Immature natural killer cell (primary cell): ENCODE results near the gene VAMP4. TPM values are rescaled to one million over a fixed set of nuclear protein-coding genes. Genes with fewer than 3 reads are reported as not detected.
"Not testable (repeated sequence)": the region's sequence is repeated elsewhere in the genome, so short reads cannot be mapped to it uniquely, and the experiment has no call there.

Experiments
- DNase-seq, 3 donors: peaks; one replicate each; pipeline ENCODE4 v3.0.0; 2022; ENCODE audit warnings: mixed read lengths in 1 of 3
- H3K27ac Mint-ChIP-seq, 6 donors: one replicate each; pipeline ENCODE4 v1.8.0; 2020; ENCODE audit warnings: mixed read lengths in 6 of 6, mild to moderate bottlenecking in 5 of 6, inconsistent platforms in 4 of 6, moderate library complexity in 3 of 6
- H3K27me3 Mint-ChIP-seq, 3 donors: one replicate each; pipeline ENCODE4 v1.8.0; 2020 to 2021; ENCODE audit warnings: low read depth in 3 of 3, mild to moderate bottlenecking in 3 of 3, mixed read lengths in 3 of 3, moderate library complexity in 3 of 3, inconsistent platforms in 1 of 3
- H3K36me3 Mint-ChIP-seq, 3 donors: one replicate each; pipeline ENCODE4 v1.8.0; 2020; ENCODE audit warnings: mixed read lengths in 3 of 3, inconsistent platforms in 2 of 3, mild to moderate bottlenecking in 2 of 3
- H3K4me1 Mint-ChIP-seq, 2 donors: one replicate each; pipeline ENCODE4 v1.8.0; 2020; ENCODE audit warnings: inconsistent platforms in 2 of 2, mild to moderate bottlenecking in 2 of 2, mixed read lengths in 2 of 2, moderate library complexity in 1 of 2
- H3K4me3 Mint-ChIP-seq, 5 donors: one replicate each; pipeline ENCODE4 v1.8.0; 2020; ENCODE audit warnings: mild to moderate bottlenecking in 5 of 5, mixed read lengths in 5 of 5, inconsistent platforms in 3 of 5, moderate library complexity in 3 of 5
- H3K9me3 Mint-ChIP-seq, 6 donors: one replicate each; pipeline ENCODE4 v1.8.0; 2020; ENCODE audit warnings: mild to moderate bottlenecking in 6 of 6, mixed read lengths in 6 of 6, inconsistent platforms in 4 of 6, moderate library complexity in 3 of 6
- polyA plus RNA-seq, 3 donors: library from polyadenylated mRNA; unstranded; fragments of 300-500 nt; fragmentation: Illumina TruSeq; gene quantifications; one replicate each; pipeline ENCODE4 v1.2.3, GENCODE V29; 2021

VAMP4 gene
- polyA plus RNA-seq, 3 donors from 2014 or later: 21.7 to 31.1 (median 24.0) TPM

DNA sequence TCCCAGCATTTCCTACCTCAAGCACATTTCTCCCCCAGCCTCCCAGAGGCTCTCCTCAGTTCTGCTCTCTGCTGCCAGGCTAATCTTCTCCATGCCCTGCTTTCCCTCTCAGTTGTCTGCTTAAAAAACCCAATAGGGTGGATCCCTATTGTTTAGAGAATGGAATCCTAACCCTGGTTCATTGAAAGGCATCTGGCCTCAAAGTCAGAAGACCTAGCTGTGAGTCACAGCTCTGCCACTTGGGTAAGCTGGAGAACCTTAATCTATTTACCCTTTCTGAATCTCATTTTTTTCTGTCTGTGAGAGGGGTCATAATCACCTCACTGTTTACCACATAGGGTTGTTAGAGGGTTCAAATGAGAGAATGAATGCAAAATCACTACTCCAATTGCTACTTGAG lies 76.9 kb downstream of the VAMP4 start:
- no peak overlapping the region for H3K27ac Mint-ChIP-seq

DNA sequence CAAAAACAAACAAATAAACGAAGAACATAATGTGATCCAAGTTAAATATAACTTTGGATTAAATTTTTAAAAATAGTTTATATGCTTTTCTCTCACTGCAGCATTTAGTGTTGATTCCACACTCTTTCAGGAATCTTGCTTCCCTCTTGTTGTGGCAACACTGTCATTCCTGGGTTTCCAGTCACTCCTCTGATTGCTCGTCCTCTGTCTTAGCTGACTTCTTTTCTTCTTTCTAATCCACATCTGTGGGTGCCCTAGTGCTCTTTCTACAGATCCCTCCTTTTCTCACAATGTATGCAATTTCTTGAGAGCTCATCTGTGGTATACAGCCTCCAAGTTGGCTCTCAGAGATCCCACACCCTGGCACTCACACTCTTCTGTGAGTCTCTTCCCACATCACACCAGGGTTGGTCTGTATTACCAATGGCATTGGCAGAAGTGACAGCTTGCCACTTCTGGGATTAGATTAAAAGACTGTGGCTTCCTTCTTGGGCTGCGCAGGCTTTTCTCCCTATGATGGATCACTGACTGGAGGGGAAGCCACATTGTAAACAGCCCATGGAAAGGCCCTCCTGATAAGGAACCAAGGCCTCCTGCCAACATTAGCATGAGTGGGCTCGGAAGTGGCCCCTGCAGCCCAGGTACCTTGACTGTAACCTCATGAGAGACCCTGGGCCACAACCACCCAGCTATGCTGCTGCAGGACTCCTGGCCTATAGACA lies 77.8 kb downstream of the VAMP4 start:
- no peak for DNase-seq
- no peak overlapping the region for H3K27ac Mint-ChIP-seq
- H3K4me3 Mint-ChIP-seq: no peak overlapping the region
- H3K27me3 Mint-ChIP-seq: peaks cover 0 to 2% (median 1%) of the 10 kb centered on the region in 3 donors
- H3K4me1 Mint-ChIP-seq: no peaks in the 10 kb centered on the region
- H3K36me3 Mint-ChIP-seq: no peaks in the 10 kb centered on the region
- H3K9me3 Mint-ChIP-seq: no peaks in the 10 kb centered on the region

More for the DNA sequence above, 76.9 kb downstream of the VAMP4 start:
- H3K4me3 Mint-ChIP-seq: no peak overlapping the region
- no peaks in the 10 kb centered on the region for H3K4me1 Mint-ChIP-seq
- H3K9me3 Mint-ChIP-seq: no peaks in the 10 kb centered on the region
- H3K27me3 Mint-ChIP-seq: peaks cover 0 to 2% (median 1%) of the 10 kb centered on the region in 3 donors
- no peak for DNase-seq
- no peaks in the 10 kb centered on the region for H3K36me3 Mint-ChIP-seq

DNA sequence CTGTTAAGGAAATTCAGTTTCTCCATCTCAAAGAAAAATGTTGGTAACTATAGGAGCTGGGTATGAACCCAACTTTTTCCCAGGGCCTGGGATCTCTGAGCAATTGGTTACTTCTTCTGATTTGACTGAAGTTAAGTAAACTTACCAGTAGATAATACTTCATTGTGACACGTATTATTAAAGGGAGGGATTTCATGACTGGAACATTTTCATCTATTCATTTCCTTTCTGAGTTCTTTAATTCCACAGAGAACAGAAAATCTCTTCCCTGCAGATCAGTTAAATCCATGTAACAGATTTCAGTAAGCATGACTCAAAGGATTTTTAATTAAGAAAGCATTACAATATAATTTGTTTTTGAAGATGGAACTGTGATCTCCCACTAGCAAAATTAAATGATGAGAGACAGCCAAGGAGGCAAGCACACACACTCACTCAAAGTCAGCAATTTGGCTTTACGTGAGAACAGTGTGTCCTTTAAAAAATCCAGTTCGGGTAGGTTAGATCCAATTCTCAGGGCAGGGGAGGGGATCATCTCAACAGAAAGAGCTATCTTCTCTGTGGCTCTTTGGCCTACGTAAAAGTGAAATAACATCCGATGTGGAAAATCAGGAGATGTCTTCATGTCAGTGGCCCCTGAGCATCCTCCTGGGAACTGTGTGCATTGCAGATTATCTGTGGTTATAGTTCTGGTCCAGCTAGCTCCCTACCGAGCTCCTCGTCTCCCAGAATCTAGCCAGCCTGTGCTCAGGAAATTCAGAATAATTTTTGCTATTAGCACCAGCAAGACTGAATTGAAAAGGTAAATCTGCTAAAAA lies 78.6 kb downstream of the VAMP4 start:
- Mint-ChIP-seq H3K27ac (no peak overlapping the region), H3K4me1 (no peaks in the 10 kb centered on the region), H3K27me3 (peaks cover 0 to 2% (median 1%) of the 10 kb centered on the region in 3 donors), H3K36me3 (no peaks in the 10 kb centered on the region), H3K9me3 (no peaks in the 10 kb centered on the region), H3K4me3 (no peak overlapping the region)
- DNase-seq: no peak

- Mint-ChIP-seq H3K27me3 (peaks cover 0 to 7% (median 3%) of the 10 kb centered on the region in 3 donors), H3K4me1 (no peaks in the 10 kb centered on the region), H3K36me3 (no peaks in the 10 kb centered on the region), H3K4me3 (no peak overlapping the region), H3K27ac (no peak overlapping the region), H3K9me3 (no peaks in the 10 kb centered on the region)
- DNase-seq: no peak
Observed at GRCh38 chr1:171661076-171661650, 80.7 kb downstream of the VAMP4 start.

- H3K27ac Mint-ChIP-seq, H3K4me3 Mint-ChIP-seq, H3K36me3 Mint-ChIP-seq, H3K4me1 Mint-ChIP-seq, DNase-seq, H3K9me3 Mint-ChIP-seq: not testable (repeated sequence)
- H3K27me3 Mint-ChIP-seq: peaks cover 7 to 23% (median 10%) of the 10 kb centered on the region in 3 donors
Observed at GRCh38 chr1:171656206-171656605, 85.7 kb downstream of the VAMP4 start.

GRCh38 chr1:171655746-171656116 lies 86.1 kb downstream of the VAMP4 start:
- no peak for DNase-seq
- Mint-ChIP-seq H3K27me3 (peaks cover 7 to 25% (median 10%) of the 10 kb centered on the region in 3 donors), H3K27ac (no peak overlapping the region), H3K36me3 (no peaks in the 10 kb centered on the region), H3K4me1 (peaks cover 6 to 8% of the 10 kb centered on the region in 2 donors), H3K9me3 (no peaks in the 10 kb centered on the region), H3K4me3 (peak overlapping the region in 2 of 5 donors; percentile 45 to 59)

DNA sequence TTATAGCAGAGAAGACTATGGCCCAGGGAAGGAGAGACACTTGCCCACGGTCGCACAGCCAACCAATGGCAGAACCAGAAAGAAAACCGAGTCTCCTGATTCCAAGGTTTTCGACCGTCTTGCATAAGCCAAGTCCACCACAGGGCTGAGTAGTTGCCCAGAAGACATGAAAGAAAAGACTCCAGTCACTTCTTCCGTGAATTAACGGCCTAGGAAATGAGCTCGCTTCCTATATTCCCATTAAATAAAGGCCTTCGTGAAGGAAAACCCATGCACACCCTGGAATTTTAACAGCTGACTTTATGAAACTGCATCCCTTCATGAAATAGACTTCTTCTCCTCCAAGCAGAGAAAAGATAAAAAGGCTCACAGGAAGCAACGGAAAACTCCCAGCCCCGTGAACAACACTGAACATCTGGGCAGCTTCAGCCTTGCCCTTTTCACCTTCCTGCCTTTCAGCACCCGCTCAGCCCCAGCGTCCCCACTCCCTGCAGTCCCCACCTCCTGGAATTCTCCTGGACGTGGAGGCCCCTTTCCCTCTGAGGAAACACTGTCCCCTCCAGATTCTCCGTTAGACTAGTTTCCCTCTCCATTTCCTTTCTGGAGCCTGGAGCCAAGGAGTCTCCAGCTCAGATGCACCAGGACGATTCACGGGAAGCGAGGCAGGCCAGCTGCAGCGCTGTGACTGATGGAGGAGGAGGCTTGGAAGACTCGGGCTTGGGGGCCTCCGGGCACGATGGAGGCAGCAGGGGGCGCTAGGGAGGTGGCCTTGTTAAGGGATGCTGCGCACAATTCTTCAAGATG lies 86.7 kb downstream of the VAMP4 start:
- Mint-ChIP-seq H3K27ac (no peak overlapping the region), H3K36me3 (no peaks in the 10 kb centered on the region), H3K4me1 (peaks cover 6 to 8% of the 10 kb centered on the region in 2 donors), H3K9me3 (no peaks in the 10 kb centered on the region), H3K27me3 (peaks cover 7 to 25% (median 10%) of the 10 kb centered on the region in 3 donors), H3K4me3 (peak overlapping the region in 2 of 5 donors; percentile 45 to 59)
- DNase-seq: peak; percentile 24 to 48 (median 35)

DNA sequence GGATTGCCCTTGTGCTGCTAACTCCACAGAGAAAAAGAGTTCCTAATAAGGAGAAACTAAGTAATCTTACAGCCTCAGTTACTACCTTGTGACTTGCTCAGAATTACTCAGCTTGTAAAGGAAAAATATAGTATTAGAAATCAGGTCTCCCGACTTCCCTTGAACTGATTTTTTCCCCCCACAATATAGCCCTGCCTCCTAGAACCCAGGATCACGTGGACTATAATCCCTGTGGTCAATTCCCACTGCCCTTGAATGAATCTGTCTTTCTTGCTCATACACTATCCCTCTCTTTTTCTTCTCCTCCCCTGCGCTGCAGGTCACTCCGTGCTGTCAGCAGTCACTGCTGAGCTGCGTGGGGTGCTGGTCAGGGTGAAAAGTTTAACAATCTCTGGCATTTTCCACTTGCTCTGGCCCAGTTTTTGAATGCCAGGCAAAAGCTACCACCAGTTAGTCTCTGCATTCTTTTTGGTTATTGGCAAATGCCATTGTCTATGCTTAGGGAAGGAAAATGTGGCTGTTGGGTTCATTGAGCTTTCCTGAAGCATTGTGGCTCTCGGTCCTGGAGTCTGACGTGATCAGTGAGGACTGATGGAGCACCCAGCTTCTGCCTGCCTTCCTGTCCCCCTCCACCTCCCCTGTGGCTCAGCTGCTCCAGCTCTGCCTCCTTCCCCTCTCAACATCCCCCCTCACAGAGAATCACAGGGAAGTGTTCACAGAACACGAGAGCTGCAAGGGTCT lies 87.5 kb downstream of the VAMP4 start:
- Mint-ChIP-seq H3K27ac (no peak overlapping the region), H3K4me3 (no peak overlapping the region), H3K9me3 (no peaks in the 10 kb centered on the region)

GRCh38 chr1:171653796-171654195 lies 88.1 kb downstream of the VAMP4 start:
- no peak for DNase-seq
- Mint-ChIP-seq H3K36me3 (no peaks in the 10 kb centered on the region), H3K27me3 (peaks cover 7 to 25% (median 10%) of the 10 kb centered on the region in 3 donors), H3K4me1 (peaks cover 6 to 8% of the 10 kb centered on the region in 2 donors), H3K4me3 (no peak overlapping the region), H3K27ac (no peak overlapping the region), H3K9me3 (no peaks in the 10 kb centered on the region)

More for the DNA sequence above, 87.5 kb downstream of the VAMP4 start:
- Mint-ChIP-seq H3K4me1 (peaks cover 6 to 8% of the 10 kb centered on the region in 2 donors), H3K27me3 (peaks cover 7 to 25% (median 10%) of the 10 kb centered on the region in 3 donors), H3K36me3 (no peaks in the 10 kb centered on the region)
- no peak for DNase-seq

GRCh38 chr1:171652234-171652822 lies 89.5 kb downstream of the VAMP4 start, which contains the start of gene MYOC:
Gene MYOC (minus strand): TSS chr1:171652688. CDS start chr1:171652611, 77 bp downstream.
- Mint-ChIP-seq H3K4me3 (no peak within 1 kb of the TSS), H3K4me1 (peaks cover 6 to 8% of the 10 kb centered on the region in 2 donors), H3K27ac (no peak within 1 kb of the TSS), H3K9me3 (no peaks in the 10 kb centered on the region), H3K36me3 (no peaks in the 10 kb centered on the region), H3K27me3 (peaks cover 7 to 22% (median 10%) of the 10 kb centered on the region in 3 donors)
- no peak for DNase-seq
